Stimulated activated naive CD4-positive, alpha-beta T cell treated with Interleukin-2 at 50 U/mL for 16 hours (primary cell): ENCODE results near the gene STRIP2.
A peak's percentile ranks its signal among the peaks of the same experiment; 100 is the strongest.
"Not testable (repeated sequence)": the region's sequence is repeated elsewhere in the genome, so short reads cannot be mapped to it uniquely, and the experiment has no call there.

ENCODE experiments used
- DNase-seq: peaks from one replicate; lab custom pipeline; 2025; lab: John Stamatoyannopoulos, UW

The STRIP2 gene

DNA sequence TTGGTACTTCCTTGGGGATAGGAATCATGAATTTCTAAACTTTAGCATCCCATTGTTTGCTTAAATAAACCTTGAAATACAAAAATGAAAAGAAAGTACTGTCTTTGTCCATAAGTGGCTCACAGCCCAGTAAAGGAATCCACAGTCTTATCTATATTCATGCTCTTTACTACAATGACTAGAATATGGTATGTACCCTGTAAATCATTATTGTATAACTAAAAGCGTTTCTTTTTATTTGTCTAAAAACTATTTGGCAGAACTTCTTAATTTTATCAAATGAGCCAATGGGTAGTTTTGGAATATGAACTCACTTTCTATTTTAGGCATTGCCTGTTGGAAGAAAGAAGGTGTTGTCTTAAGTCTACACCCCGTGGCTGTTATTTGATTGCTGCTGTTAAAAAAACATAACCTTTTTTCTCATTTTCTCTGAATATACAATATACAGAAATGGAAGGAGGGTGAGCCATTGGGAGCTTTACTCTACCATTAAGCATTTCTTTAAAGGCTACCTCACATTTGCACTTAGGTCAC, 12.4 kb upstream of the STRIP2 start:
- no peak for DNase-seq

DNA sequence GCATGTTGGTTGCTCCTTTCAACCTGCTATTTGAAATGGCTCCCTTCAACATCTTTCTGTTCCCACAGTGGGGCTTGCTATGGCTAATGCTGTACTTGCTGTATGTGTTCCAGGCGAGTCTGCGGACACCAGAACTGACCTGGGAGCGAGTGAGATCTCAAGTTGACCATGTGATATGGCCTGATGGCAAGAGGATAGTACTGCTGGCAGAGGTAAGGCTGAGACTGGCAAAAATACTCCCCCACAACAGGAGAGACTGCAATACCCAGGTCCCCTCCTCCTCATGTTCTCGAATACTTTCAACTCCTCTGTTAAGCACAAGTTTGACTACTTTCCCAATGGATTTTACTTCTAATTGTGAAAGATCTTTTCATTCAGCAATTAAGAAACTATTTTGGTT, 11.5 kb upstream of the STRIP2 start:
- no peak for DNase-seq

- DNase-seq = no peak
Measured at GRCh38 chr7:129423700-129424410, 10.4 kb upstream of the STRIP2 start.

GRCh38 chr7:129426482-129426881, 7.8 kb upstream of the STRIP2 start:
- DNase-seq = no peak

DNA sequence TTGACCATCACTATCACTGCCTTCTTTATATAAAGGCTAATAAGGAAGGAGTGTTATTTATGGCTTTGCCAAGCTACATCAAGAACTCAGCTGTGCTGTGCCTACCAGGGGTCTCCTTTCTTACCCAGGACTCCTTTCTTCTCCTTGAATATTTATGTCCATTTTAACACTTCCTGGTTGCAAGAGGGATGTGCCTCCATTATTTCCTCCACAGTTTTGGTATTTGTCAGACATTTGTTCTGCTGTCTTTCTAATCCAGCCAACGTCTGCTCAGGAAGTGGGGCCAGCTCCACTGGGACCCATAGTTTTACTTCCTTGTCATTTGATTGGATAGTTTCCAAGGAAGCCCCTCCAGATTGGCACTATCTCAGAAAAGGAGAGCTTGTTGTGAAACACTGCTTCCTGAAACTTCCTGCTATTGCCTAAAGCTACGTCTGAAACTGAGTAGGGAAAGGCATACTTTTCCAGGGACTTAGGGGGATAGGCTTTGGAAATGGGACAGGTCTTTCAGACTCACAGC, 6.6 kb upstream of the STRIP2 start:
- DNase-seq = no peak

DNA sequence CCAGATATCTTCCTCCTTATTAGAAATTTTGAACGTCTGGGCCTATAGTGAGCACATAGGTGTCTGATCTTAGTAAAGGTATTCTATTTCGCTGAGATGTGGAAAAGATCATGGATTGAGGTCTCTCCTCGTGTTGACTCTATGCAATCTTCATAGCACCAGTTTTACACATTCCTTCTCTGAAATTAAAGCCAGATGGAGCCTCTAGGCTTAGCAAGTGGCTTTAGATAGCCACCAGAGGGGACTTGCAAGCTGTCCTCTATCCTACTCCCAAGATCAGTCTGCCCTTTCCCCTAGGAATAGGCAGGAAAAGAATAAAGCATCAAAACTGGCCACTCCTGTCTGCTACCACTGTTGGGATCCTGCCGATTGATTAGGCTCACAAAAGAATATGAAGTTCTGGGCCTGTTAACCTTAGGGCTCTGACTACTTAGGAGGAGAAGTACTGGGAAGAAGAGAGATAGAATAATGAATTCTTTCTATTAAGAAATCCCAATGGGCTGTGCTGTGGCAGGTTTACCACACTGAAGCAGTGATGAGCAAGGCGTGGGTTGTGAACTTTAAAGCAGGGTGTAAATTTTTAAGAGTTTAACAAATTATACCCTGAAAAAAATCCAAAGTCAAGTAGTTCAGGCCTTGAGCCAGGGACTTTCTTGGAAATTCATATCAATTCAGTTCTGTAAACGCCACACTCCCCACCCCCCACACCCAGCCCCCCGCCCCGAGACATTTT, 2.2 kb upstream of the STRIP2 start:
- no peak for DNase-seq

DNA sequence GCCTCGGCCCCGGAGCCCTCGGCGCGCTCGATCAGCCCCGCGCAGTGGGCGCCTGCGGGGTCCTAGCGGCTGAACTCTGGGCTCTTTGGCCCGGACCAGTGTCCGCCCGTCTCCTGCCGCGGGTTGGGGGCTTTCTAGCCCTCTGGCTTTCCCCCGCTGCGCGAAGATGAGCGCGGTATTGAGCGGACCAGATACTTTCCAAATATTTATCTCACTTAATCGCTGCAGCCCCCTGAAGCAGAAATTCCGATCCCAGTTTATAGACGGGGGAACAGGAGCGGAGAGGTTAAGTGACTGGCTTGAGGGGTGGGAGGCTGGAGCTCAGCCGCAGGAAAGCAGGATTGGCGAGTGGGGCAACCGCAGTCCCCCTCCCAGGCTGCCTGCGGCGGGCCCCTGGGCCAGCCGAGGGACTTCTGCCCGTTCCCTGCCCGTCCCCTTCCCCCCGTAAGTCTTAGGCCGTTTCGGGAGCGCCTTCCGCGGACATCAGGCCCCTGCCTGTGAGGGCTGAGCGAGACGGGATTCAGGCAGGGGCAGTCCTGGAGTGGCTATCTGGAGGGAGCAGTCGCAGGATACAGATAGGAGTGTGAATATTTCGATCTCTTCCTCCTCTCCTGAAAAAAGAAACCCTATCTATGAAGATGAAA, 565 bp downstream of the STRIP2 start:
- no peak for DNase-seq

DNA sequence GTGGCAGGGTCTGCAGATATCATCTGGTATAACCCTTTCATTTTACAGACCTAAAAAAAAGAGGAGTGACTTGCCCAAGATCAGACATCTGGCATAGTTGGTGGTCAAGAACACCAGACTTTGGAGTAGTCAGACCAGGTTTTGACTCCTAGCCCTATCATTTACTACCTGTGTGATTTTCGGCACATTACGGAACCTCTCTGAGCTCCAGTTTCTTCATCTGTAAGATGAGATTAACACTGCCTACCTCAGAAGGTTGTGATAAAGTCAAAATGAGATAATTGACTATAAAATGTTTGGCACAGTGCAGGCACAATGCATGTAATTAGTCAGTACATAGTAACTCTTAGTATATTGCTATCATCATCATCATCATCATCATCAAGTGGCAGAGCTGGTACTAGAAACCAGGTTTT, 1.2 kb downstream of the STRIP2 start:
- no peak for DNase-seq

DNA sequence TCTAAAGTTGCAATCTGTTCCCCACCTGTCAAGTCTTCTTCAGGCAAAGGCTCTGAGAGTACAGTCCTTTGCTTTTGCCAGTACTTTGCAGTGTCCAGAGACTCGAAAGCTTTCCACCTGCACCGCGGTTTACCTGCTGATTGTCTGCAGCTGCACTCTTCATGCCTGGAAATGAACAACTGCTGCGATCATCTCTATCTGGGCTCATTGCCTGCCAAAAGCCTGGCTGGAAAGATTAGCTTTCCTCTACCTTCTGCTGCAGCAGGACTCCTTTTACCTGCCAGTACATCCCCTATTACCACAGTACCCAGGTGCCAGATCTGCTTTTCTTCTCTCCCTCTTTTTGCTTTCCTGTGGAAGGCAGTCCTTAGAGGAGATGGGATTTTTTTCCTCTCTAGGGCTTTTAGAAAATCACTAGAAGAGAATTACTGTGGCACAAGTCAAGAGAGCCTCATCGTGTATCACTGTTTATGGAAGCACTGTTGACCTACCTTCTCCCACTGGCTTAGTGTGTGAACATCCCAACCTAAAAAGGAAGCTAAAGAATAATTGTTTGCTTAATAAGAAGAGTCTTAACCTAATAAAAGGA, 2.2 kb downstream of the STRIP2 start:
- no peak for DNase-seq

DNA sequence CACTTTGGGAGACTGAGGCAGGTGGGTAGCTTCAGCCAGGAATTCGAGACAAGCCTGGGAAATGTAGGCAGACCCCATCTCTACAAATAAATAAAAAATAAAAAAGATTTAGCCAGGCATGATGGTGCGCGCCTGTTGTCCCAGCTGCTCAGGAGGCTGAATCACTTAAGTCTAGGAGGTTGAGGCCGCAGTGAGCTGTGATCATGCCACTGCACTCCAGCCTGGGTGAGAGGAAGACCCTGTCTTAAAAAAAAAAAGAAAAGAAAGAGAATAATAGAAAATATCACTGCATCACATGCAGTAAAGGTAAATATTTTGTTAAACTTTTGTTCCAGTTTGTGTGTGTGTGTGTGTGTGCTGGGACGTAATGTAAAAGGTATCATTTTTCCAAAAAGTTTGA, 3.0 kb downstream of the STRIP2 start:
- DNase-seq = no peak

GRCh38 chr7:129438281-129438838, 4.1 kb downstream of the STRIP2 start:
- no peak for DNase-seq

DNA sequence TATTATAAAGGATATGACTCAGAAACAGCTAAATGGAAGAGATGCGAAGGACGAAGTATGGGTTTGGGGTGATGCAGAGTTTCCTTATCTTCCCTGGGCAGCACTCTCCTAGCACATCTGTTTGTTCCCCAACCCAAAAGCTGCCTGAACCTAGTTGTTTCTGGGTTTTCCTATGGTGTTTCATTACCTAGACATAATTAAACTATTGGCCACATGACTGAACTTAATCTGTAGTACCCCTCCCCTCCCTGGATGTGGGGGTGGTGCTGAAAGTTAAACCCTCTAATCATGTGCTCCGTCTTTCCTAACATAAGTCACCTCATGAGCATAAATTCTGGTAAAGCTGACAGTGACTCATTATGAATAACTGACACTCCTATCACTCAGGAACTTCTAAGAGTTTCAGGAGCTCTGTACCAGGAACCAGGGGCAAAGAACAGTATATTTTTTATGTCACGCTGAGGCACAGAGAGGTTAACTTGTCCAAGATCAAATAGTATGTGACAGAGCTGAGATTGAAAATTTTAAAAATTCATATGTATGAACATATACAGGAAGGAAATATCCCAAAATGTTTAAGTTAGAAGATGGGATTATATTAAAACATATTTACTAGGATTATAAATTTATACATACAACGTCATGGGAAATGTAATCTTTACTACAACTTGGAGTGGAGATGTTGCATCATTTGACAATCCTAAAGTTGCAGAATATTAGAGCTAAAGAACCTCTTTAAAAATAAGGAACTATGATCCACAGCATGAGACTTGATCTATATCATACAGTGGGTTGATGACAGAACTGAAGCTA, 4.8 kb downstream of the STRIP2 start:
- DNase-seq = peak; percentile 62

DNA sequence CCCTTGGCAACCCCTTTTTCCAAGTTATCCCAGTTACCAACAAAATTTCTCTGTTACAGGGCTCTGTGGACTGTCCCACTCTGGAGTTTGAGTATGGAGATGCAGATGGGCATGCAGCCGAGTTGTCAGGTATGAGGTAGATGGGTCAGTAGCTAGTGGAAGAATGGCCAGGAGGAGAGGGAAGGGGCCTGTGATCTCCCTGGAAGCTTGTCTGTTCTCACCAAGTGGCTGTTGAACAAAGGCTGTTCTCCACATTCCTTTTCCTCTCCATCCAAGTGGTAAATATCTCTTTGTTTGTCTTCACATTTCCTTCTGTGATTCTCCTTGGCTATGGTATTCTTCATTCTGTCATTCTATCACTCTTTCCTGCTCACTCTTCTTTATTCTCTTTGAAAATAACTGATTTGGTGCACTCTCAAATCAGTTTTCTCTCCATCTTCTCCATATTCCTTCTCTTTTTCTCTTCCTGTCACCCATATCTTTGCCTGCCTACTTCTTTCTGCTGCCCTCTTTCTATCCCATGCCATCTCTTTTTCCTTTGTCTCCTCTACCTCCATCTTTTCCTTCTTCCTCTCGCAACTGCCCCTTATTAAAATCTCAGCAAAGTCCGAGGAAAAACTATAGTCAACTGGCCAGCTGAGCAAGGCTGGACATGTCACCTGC, 5.9 kb downstream of the STRIP2 start:
- DNase-seq = no peak

GRCh38 chr7:129443612-129444011, 9.4 kb downstream of the STRIP2 start:
- no peak for DNase-seq

DNA sequence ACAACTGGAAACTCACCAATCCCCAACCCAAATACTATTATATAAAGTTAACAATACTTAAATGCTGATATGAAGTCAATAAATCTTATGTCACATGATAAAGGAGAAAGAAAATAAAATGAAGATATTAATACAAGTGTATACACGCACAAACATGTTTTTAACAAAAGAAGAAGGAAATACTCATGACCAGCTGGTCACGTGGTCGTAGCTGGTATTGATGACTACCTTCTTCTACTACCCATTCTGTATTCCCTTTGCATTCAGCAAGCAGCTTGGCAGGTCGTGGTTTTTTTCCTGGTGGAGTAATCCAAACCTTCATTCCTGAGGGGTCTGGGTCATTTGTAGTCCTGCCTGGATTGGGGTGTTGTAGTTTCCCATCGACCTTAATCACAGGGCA, 10.5 kb downstream of the STRIP2 start:
- not testable (repeated sequence) for DNase-seq

DNA sequence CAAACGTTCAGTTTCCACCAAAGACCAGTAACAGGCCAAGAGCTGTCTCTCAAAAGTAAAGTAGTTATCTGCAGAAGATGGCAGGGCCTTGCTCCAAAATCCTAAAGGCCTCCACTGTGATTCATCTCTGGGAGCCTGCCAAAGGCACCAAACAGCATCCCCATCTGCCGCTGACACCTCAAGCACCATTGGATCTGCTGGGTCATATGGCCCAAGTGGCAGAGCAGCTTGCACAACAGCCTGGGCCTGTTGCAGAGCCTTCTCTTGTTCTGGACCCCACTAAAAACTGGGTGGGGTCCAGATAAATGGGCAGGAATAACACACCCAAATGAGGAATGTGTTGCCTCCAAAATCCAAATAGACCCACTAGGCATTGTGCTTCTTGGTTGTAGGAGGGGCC, 12.7 kb downstream of the STRIP2 start:
- not testable (repeated sequence) for DNase-seq

GRCh38 chr7:129447445-129447844, 13.2 kb downstream of the STRIP2 start:
- DNase-seq = not testable (repeated sequence)

DNA sequence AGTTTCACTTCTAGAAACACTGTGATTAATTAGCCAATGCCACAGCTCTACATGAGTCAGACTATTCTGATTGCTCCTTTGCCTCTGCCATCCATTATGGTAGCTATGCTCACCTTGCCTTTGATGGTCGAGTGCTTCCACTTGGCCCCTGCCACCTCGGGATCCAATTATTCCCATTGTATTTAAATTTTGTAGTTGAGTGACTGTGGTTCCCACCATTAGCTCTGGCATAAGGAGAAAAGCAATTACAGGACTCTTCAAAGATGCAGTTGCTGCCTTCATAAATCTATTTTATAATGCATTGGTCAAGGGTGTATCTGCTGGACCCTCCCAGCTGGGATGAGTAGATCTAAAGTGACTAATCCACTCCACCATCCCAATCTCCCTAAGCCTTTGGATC, 14.4 kb downstream of the STRIP2 start:
- not testable (repeated sequence) for DNase-seq

GRCh38 chr7:129450295-129450694, 16.1 kb downstream of the STRIP2 start:
- DNase-seq = no peak

DNA sequence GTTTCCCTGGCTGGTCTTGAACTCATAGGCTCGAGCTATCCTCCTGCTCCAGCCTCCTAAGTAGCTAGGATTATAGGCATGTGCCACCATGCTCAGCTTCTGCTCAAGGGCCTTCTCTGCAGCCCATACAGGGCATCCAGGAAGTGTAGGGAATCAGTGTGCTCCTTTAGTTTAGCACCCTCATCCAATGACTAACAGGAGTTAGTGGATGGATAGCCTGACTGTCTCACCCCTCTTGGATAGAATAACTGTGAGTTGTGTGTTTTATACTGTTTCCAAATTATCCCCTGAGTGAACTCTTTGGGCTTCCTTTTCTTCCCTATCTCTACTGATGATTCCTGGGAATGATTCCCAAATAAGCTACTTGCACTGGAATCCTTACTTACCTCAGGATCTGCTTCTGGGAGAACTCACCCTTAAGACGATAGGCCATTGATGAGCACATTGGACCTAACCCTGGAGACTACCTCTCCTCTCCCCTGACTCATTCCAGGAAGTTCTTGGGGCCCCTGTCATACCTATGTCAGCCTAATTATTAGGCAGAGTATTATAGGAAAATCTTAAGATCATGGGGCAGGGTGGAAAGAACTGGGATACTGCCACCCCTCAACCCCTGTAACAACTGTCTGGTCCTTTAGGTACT, 18.5 kb downstream of the STRIP2 start:
- DNase-seq = no peak
